A549 (cell line): ENCODE results near the gene ZBTB46.

Source experiments
- CEBPB ChIP-seq, 2 experiments: fragments of >200 bp in 1 of 2; sonication (Bioruptor Twin) in 1 of 2; formaldehyde crosslinking in 1 of 2; IDR thresholded peaks; 2 replicates each; pipeline ENCODE4 v1.6.1; 2012 to 2016
- EP300 ChIP-seq, 2 experiments: fragments of >200 bp; sonication (Bioruptor Twin); formaldehyde crosslinking; IDR thresholded peaks; 2 replicates in 1 of 2; 3 replicates in 1 of 2; pipeline ENCODE4 v1.6.1; 2016 to 2017
- ESRRA ChIP-seq: fragments of 150-350 bp; IDR thresholded peaks from 2 replicates; pipeline ENCODE4 v1.6.1; 2014; ENCODE audit warnings: mild to moderate bottlenecking, low read length, borderline replicate concordance
- GATA3 ChIP-seq: IDR thresholded peaks from 2 replicates; pipeline ENCODE4 v1.6.1; 2012; ENCODE audit warnings: borderline replicate concordance
- MYC ChIP-seq: IDR thresholded peaks from 2 replicates; pipeline ENCODE4 v1.6.1; 2012; ENCODE audit warnings: mild to moderate bottlenecking, inconsistent platforms, low read length, improper control_type of control experiment, borderline replicate concordance
- POLR2A ChIP-seq: IDR thresholded peaks from 2 replicates; pipeline ENCODE4 v1.6.1; 2012; ENCODE audit warnings: mild to moderate bottlenecking, low read length
- RAD21 ChIP-seq, 2 experiments: fragments of >200 bp in 1 of 2; sonication (Bioruptor Twin) in 1 of 2; formaldehyde crosslinking in 1 of 2; IDR thresholded peaks in 1 of 2; conservative IDR thresholded peaks in 1 of 2; 2 replicates in 1 of 2; 3 replicates in 1 of 2; pipeline ENCODE4 v1.6.1; 2012 to 2018; ENCODE audit warnings: inconsistent platforms in 1 of 2
- RFX5 ChIP-seq: fragments of 450-650 bp; IDR thresholded peaks from 2 replicates; pipeline ENCODE4 v1.7.1; 2014; ENCODE audit warnings: antibody characterized with exemption, mild to moderate bottlenecking, moderate library complexity
- TP53 ChIP-seq: fragments of 250-450 bp; sonication (Bioruptor Pico); IDR thresholded peaks from 2 replicates; pipeline ENCODE4 v1.5.0; 2021; ENCODE audit warnings: mild to moderate bottlenecking, moderate library complexity
- TF ChIP-seq, protein P1 (sequence below): fragments of >200 bp; sonication (Bioruptor Twin); formaldehyde crosslinking; IDR thresholded peaks from 3 replicates; pipeline ENCODE4 v1.5.1; 2016
- TF ChIP-seq, protein P2 (sequence below): fragments of 200-600 bp; sonication (generic); IDR thresholded peaks from 2 replicates; pipeline ENCODE4 v1.6.1; 2016; ENCODE audit warnings: antibody characterized with exemption, mild to moderate bottlenecking, moderate library complexity

DNA sequence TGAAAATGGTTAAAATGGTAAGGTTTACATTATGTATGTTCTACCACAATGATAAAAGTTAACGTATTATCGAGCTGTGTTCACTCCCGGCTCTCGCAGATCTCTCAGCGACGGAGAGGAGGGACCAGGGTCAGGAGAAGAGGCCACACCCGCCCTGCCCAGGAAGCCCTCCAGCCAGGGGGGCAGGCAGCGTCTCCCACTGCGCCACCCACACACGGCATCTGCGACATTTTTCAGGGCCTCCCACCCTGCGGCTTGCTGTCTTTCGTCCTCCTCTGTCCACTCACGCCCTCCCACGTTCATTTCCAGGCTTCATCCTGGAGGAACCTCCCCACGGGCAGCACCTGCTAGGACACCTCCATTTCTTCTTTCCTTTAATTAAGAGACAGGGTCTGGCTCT is 43.3 kb downstream of the ZBTB46 start:
- TF ChIP-seq EP300 (IDR thresholded peaks at IDR 0.05) (no peak), MYC (no peak), ESRRA (no peak), TP53 (CRISPR knock-in tag) (no peak), GATA3 (no peak), CEBPB (IDR thresholded peaks at IDR 0.05) (no peak), RAD21 (conservative IDR thresholded peaks at IDR 0.05 in 1 of 2, IDR thresholded peaks at IDR 0.05 in 1 of 2) (no peak), RFX5 (no peak), POLR2A (no peak)
- TF ChIP-seq, protein P1, sequence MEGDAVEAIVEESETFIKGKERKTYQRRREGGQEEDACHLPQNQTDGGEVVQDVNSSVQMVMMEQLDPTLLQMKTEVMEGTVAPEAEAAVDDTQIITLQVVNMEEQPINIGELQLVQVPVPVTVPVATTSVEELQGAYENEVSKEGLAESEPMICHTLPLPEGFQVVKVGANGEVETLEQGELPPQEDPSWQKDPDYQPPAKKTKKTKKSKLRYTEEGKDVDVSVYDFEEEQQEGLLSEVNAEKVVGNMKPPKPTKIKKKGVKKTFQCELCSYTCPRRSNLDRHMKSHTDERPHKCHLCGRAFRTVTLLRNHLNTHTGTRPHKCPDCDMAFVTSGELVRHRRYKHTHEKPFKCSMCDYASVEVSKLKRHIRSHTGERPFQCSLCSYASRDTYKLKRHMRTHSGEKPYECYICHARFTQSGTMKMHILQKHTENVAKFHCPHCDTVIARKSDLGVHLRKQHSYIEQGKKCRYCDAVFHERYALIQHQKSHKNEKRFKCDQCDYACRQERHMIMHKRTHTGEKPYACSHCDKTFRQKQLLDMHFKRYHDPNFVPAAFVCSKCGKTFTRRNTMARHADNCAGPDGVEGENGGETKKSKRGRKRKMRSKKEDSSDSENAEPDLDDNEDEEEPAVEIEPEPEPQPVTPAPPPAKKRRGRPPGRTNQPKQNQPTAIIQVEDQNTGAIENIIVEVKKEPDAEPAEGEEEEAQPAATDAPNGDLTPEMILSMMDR, result no peak
- TF ChIP-seq, protein P2, sequence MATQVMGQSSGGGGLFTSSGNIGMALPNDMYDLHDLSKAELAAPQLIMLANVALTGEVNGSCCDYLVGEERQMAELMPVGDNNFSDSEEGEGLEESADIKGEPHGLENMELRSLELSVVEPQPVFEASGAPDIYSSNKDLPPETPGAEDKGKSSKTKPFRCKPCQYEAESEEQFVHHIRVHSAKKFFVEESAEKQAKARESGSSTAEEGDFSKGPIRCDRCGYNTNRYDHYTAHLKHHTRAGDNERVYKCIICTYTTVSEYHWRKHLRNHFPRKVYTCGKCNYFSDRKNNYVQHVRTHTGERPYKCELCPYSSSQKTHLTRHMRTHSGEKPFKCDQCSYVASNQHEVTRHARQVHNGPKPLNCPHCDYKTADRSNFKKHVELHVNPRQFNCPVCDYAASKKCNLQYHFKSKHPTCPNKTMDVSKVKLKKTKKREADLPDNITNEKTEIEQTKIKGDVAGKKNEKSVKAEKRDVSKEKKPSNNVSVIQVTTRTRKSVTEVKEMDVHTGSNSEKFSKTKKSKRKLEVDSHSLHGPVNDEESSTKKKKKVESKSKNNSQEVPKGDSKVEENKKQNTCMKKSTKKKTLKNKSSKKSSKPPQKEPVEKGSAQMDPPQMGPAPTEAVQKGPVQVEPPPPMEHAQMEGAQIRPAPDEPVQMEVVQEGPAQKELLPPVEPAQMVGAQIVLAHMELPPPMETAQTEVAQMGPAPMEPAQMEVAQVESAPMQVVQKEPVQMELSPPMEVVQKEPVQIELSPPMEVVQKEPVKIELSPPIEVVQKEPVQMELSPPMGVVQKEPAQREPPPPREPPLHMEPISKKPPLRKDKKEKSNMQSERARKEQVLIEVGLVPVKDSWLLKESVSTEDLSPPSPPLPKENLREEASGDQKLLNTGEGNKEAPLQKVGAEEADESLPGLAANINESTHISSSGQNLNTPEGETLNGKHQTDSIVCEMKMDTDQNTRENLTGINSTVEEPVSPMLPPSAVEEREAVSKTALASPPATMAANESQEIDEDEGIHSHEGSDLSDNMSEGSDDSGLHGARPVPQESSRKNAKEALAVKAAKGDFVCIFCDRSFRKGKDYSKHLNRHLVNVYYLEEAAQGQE, result no peak
